Progenitor cell of endocrine pancreas (in vitro differentiated cells): ENCODE results near the gene REXO1. TPM values are rescaled to one million over a fixed set of nuclear protein-coding genes. Genes with fewer than 3 reads are reported as not detected.
A peak's percentile ranks its signal among the peaks of the same experiment; 100 is the strongest.

Experiments used
- DNase-seq: peaks from one replicate; pipeline ENCODE4 v3.0.0; 2021; ENCODE audit warnings: low spot score; ENCODE audit not compliant: unreplicated experiment
- H3K27ac Mint-ChIP-seq: 2 replicates; pipeline ENCODE4 v1.8.0; 2021; ENCODE audit warnings: mild to moderate bottlenecking, moderate library complexity, mixed read lengths
- H3K27me3 Mint-ChIP-seq: 2 replicates; pipeline ENCODE4 v1.8.0; 2021; ENCODE audit warnings: mixed read lengths
- H3K36me3 Mint-ChIP-seq: 2 replicates; pipeline ENCODE4 v1.8.0; 2022; ENCODE audit warnings: mixed read lengths; ENCODE audit not compliant: insufficient read depth
- H3K4me1 Mint-ChIP-seq: 2 replicates; pipeline ENCODE4 v1.8.0; 2021; ENCODE audit warnings: low read depth, mixed read lengths
- H3K4me3 Mint-ChIP-seq: 2 replicates; pipeline ENCODE4 v1.8.0; 2021; ENCODE audit warnings: low read depth, mild to moderate bottlenecking, moderate library complexity, mixed read lengths
- H3K9me3 Mint-ChIP-seq: 2 replicates; pipeline ENCODE4 v1.8.0; 2021; ENCODE audit warnings: low read depth, mixed read lengths
- CTCF ChIP-seq: fragments of 200-600 bp; sonication (generic); IDR thresholded peaks from one replicate; pipeline ENCODE4 v1.5.0; 2021; ENCODE audit warnings: antibody characterized with exemption, mild to moderate bottlenecking; ENCODE audit not compliant: unreplicated experiment
- total RNA-seq: library from RNA; stranded (reverse); gene quantifications from 2 replicates; pipeline ENCODE4 v1.2.1, GENCODE V29; 2021

Gene REXO1
- total RNA-seq, 1 donor from 2014 or later: 42.8 TPM

- peak; percentile 71 for TF ChIP-seq CTCF
- H3K4me1 Mint-ChIP-seq: peaks cover 8% of the 10 kb centered on the region
- peaks cover 3% of the 10 kb centered on the region for H3K36me3 Mint-ChIP-seq
- peak; percentile 77 for DNase-seq
- H3K27me3 Mint-ChIP-seq: peaks cover 11% of the 10 kb centered on the region
- H3K27ac Mint-ChIP-seq: peak overlapping the region; percentile 95
- H3K4me3 Mint-ChIP-seq: peak overlapping the region; percentile 77
- no peaks in the 10 kb centered on the region for H3K9me3 Mint-ChIP-seq
Observed at GRCh38 chr19:1812426-1813191, 35.7 kb downstream of the REXO1 start.

- Mint-ChIP-seq H3K4me3 (peak within 1 kb of the TSS; percentile 77), H3K9me3 (no peaks in the 10 kb centered on the region), H3K36me3 (peaks cover 3% of the 10 kb centered on the region), H3K27ac (peak within 1 kb of the TSS; percentile 95), H3K27me3 (peaks cover 11% of the 10 kb centered on the region), H3K4me1 (peaks cover 8% of the 10 kb centered on the region)
- DNase-seq: no peak
- peak; percentile 31 for TF ChIP-seq CTCF
Observed at GRCh38 chr19:1811942-1812425, 36.3 kb downstream of the REXO1 start, which contains the start of gene ATP8B3. TSS of gene ATP8B3 (minus strand) at chr19:1812276. CDS start at chr19:1811736, 540 bp downstream.

GRCh38 chr19:1811472-1811894, 36.8 kb downstream of the REXO1 start:
- peaks cover 8% of the 10 kb centered on the region for H3K4me1 Mint-ChIP-seq
- DNase-seq: no peak
- H3K27me3 Mint-ChIP-seq: peaks cover 11% of the 10 kb centered on the region
- no peak for TF ChIP-seq CTCF
- H3K27ac Mint-ChIP-seq: no peak overlapping the region
- no peaks in the 10 kb centered on the region for H3K9me3 Mint-ChIP-seq
- H3K36me3 Mint-ChIP-seq: peaks cover 3% of the 10 kb centered on the region
- no peak overlapping the region for H3K4me3 Mint-ChIP-seq

- H3K36me3 Mint-ChIP-seq: peaks cover 2% of the 10 kb centered on the region
- no peak overlapping the region for H3K27ac Mint-ChIP-seq
- no peak for DNase-seq
- no peak overlapping the region for H3K4me3 Mint-ChIP-seq
- H3K4me1 Mint-ChIP-seq: peaks cover 8% of the 10 kb centered on the region
- TF ChIP-seq CTCF: no peak
- H3K9me3 Mint-ChIP-seq: no peaks in the 10 kb centered on the region
- H3K27me3 Mint-ChIP-seq: peaks cover 11% of the 10 kb centered on the region
Observed at GRCh38 chr19:1810439-1811160, 37.7 kb downstream of the REXO1 start.

- no peak for TF ChIP-seq CTCF
- no peak overlapping the region for H3K27ac Mint-ChIP-seq
- H3K9me3 Mint-ChIP-seq: no peaks in the 10 kb centered on the region
- peaks cover 11% of the 10 kb centered on the region for H3K27me3 Mint-ChIP-seq
- H3K4me3 Mint-ChIP-seq: no peak overlapping the region
- peaks cover 8% of the 10 kb centered on the region for H3K4me1 Mint-ChIP-seq
- DNase-seq: no peak
- H3K36me3 Mint-ChIP-seq: no peaks in the 10 kb centered on the region
Observed at GRCh38 chr19:1809678-1810077, 38.6 kb downstream of the REXO1 start.
